Mesenchymal stem cell (in vitro differentiated cells and primary cell): Measurements from ENCODE around the gene ATN1.

Experiments
- DNase-seq: peaks from one replicate; pipeline ENCODE4 v3.0.0-alpha.2; 2013
- H2AFZ ChIP-seq: one replicate; pipeline ENCODE4 v1.6.1; 2013; ENCODE audit warnings: low read depth, mild to moderate bottlenecking, control low read depth, inconsistent platforms, low read length, moderate library complexity
- H2AK5ac ChIP-seq: 2 replicates; pipeline ENCODE4 v1.6.1; 2013; ENCODE audit warnings: low read length, moderate library complexity, mild to moderate bottlenecking, inconsistent platforms; ENCODE audit not compliant: severe bottlenecking
- H2BK120ac ChIP-seq: one replicate; pipeline ENCODE4 v1.6.1; 2013; ENCODE audit warnings: low read depth, mild to moderate bottlenecking, inconsistent platforms, low read length, moderate library complexity
- H2BK12ac ChIP-seq, 2 experiments: one replicate each; pipeline ENCODE4 v1.6.1; 2013; ENCODE audit warnings: inconsistent platforms in 2 of 2, low read length in 2 of 2, mild to moderate bottlenecking in 2 of 2, moderate library complexity in 2 of 2, control low read depth in 1 of 2
- H2BK15ac ChIP-seq: one replicate; pipeline ENCODE4 v1.6.1; 2013; ENCODE audit warnings: mild to moderate bottlenecking, low read depth, inconsistent platforms; ENCODE audit not compliant: poor library complexity, severe bottlenecking
- H2BK5ac ChIP-seq: 2 replicates; pipeline ENCODE4 v1.6.1; 2013; ENCODE audit warnings: low read depth, mild to moderate bottlenecking, low read length, control low read depth, inconsistent platforms; ENCODE audit not compliant: poor library complexity, severe bottlenecking
- H3K14ac ChIP-seq, 2 experiments: one replicate each; pipeline ENCODE4 v1.6.1; 2013; ENCODE audit warnings: inconsistent platforms in 2 of 2, low read length in 2 of 2, control low read depth in 1 of 2, mild to moderate bottlenecking in 1 of 2, moderate library complexity in 1 of 2
- H3K18ac ChIP-seq, 2 experiments: one replicate each; pipeline ENCODE4 v1.6.1; 2013; ENCODE audit warnings: inconsistent platforms in 2 of 2, low read length in 2 of 2, control low read depth in 1 of 2, low read depth in 1 of 2, mild to moderate bottlenecking in 1 of 2
- H3K23ac ChIP-seq, 2 experiments: one replicate each; pipeline ENCODE4 v1.6.1; 2013; ENCODE audit warnings: inconsistent platforms in 2 of 2, low read length in 2 of 2, mild to moderate bottlenecking in 2 of 2, moderate library complexity in 2 of 2, control low read depth in 1 of 2
- H3K27ac ChIP-seq: 2 replicates; pipeline ENCODE4 v1.5.1; 2013; ENCODE audit warnings: mild to moderate bottlenecking, moderate library complexity, low read length, control low read depth, inconsistent platforms; ENCODE audit not compliant: poor library complexity, severe bottlenecking
- H3K27me3 ChIP-seq, 2 experiments: 2 replicates each; pipeline versions ENCODE4 v1.6.1 to v1.7.0; 2013; ENCODE audit warnings: low read length in 2 of 2, mild to moderate bottlenecking in 2 of 2, moderate library complexity in 2 of 2, control low read depth in 1 of 2, inconsistent platforms in 1 of 2; ENCODE audit not compliant: control insufficient read depth in 1 of 2, insufficient read depth in 1 of 2
- H3K36me3 ChIP-seq, 2 experiments: 2 replicates each; pipeline versions ENCODE4 v1.6.1 to v1.7.0; 2013; ENCODE audit warnings: low read length in 2 of 2, control low read depth in 1 of 2, inconsistent platforms in 1 of 2, low read depth in 1 of 2, mild to moderate bottlenecking in 1 of 2; ENCODE audit not compliant: insufficient read depth in 2 of 2, control insufficient read depth in 1 of 2
- H3K4ac ChIP-seq, 2 experiments: one replicate each; pipeline ENCODE4 v1.6.1; 2013; ENCODE audit warnings: inconsistent platforms in 2 of 2, low read length in 2 of 2, mild to moderate bottlenecking in 2 of 2, moderate library complexity in 2 of 2, control low read depth in 1 of 2, low read depth in 1 of 2
- H3K4me1 ChIP-seq: 2 replicates; pipeline ENCODE4 v1.6.1; 2013; ENCODE audit warnings: low read depth, low read length, control low read depth; ENCODE audit not compliant: control insufficient read depth, insufficient read depth
- H3K4me2 ChIP-seq: 2 replicates; pipeline ENCODE4 v1.6.1; 2013; ENCODE audit warnings: low read length, mild to moderate bottlenecking, inconsistent platforms; ENCODE audit not compliant: poor library complexity, severe bottlenecking
- H3K4me3 ChIP-seq, 2 experiments: 2 replicates each; pipeline versions ENCODE4 v1.5.1 to v1.7.0; 2013; ENCODE audit warnings: low read length in 2 of 2, mild to moderate bottlenecking in 2 of 2, control low read depth in 1 of 2, low read depth in 1 of 2; ENCODE audit not compliant: insufficient read depth in 1 of 2
- H3K79me1 ChIP-seq: replicated peaks from 2 replicates; pipeline ENCODE4 v1.6.1; 2013; ENCODE audit warnings: mild to moderate bottlenecking, control low read depth, low read length, inconsistent platforms; ENCODE audit not compliant: poor library complexity, severe bottlenecking
- H3K9ac ChIP-seq: 2 replicates; pipeline ENCODE4 v1.7.0; 2013; ENCODE audit warnings: mild to moderate bottlenecking, low read length, moderate library complexity
- H3K9me3 ChIP-seq: 2 replicates; pipeline ENCODE4 v1.7.0; 2013; ENCODE audit warnings: mild to moderate bottlenecking, low read length; ENCODE audit not compliant: control insufficient read depth
- H4K8ac ChIP-seq: one replicate; pipeline ENCODE4 v1.6.1; 2013; ENCODE audit warnings: inconsistent platforms, mild to moderate bottlenecking, low read length, moderate library complexity
- H4K91ac ChIP-seq: one replicate; pipeline ENCODE4 v1.6.1; 2013; ENCODE audit warnings: mild to moderate bottlenecking, low read length, inconsistent platforms
- WGBS: methylation state at CpG from one replicate; pipeline ENCODE4 v1.1.7; 2013; ENCODE audit warnings: mixed read lengths; 5-methylcytosine and 5-hydroxymethylcytosine counted together

Gene ATN1

GRCh38 chr12:6963791-6964413, 36.1 kb downstream of the ATN1 start:
- H4K91ac ChIP-seq, result peak overlapping the region; percentile 43
- no peaks in the 10 kb centered on the region for H3K9me3 ChIP-seq
- WGBS, result 86% methylated on average over 17 of the region's 17 CpGs
- peaks cover 11% of the 10 kb centered on the region for H3K79me1 ChIP-seq
- no peak overlapping the region for H2BK12ac ChIP-seq
- no peak for DNase-seq
- H3K4me2 ChIP-seq, result no peak overlapping the region
- H2BK5ac ChIP-seq, result no peak overlapping the region
- no peak overlapping the region for H3K4ac ChIP-seq
- H2BK15ac ChIP-seq, result no peak overlapping the region
- no peak overlapping the region for H3K4me3 ChIP-seq
- no peak overlapping the region for H2BK120ac ChIP-seq
- no peak overlapping the region for H3K18ac ChIP-seq
- no peak overlapping the region for H2AK5ac ChIP-seq
- H3K9ac ChIP-seq, result peak overlapping the region; percentile 21
- peaks cover 23% of the 10 kb centered on the region for H3K4me1 ChIP-seq
- H4K8ac ChIP-seq, result peak overlapping the region; percentile 19
- H2AFZ ChIP-seq, result no peak overlapping the region
- no peak overlapping the region for H3K27ac ChIP-seq
- no peak overlapping the region for H3K14ac ChIP-seq
- peaks cover 49 to 53% of the 10 kb centered on the region in 2 experiments for H3K36me3 ChIP-seq
- no peak overlapping the region for H3K23ac ChIP-seq
- H3K27me3 ChIP-seq, result no peaks in the 10 kb centered on the region

DNA sequence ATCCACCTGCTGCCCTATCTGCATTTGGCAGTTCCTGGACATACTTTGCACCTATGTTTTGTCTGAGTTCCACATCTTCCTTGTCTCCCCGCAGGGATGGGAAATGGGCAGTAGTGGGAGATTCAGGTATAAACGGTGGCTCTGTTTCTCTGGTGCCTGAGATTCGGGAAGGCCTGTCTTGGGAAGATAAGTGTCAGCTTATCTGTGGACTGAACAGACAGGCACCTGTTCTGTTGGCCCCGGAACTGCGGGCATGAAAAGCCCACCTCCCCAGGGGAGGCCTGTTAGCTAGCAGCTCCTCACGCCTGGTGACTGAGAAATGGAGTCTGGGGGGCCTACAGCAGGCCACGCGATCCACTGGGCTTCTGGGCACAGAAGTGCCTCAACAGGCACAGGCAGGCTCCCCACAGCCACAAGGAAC, 36.9 kb downstream of the ATN1 start:
- Histone ChIP-seq H4K91ac (peak overlapping the region; percentile 84), H2BK120ac (no peak overlapping the region), H3K9me3 (no peaks in the 10 kb centered on the region), H3K4me2 (no peak overlapping the region), H4K8ac (peak overlapping the region; percentile 72), H2BK15ac (no peak overlapping the region), H3K4ac (peak overlapping the region in 1 of 2 experiments; percentile 1), H3K79me1 (peaks cover 11% of the 10 kb centered on the region), H3K14ac (no peak overlapping the region), H3K9ac (peak overlapping the region; percentile 75), H3K27ac (peak overlapping the region; percentile 2), H2AK5ac (no peak overlapping the region), H2BK12ac (no peak overlapping the region), H2BK5ac (no peak overlapping the region), H3K27me3 (no peaks in the 10 kb centered on the region), H3K4me3 (no peak overlapping the region), H3K4me1 (peaks cover 23% of the 10 kb centered on the region), H2AFZ (no peak overlapping the region), H3K18ac (no peak overlapping the region), H3K23ac (no peak overlapping the region), H3K36me3 (peaks cover 52 to 54% of the 10 kb centered on the region in 2 experiments)
- 91% methylated on average over 8 of the region's 8 CpGs for WGBS
- no peak for DNase-seq

DNA sequence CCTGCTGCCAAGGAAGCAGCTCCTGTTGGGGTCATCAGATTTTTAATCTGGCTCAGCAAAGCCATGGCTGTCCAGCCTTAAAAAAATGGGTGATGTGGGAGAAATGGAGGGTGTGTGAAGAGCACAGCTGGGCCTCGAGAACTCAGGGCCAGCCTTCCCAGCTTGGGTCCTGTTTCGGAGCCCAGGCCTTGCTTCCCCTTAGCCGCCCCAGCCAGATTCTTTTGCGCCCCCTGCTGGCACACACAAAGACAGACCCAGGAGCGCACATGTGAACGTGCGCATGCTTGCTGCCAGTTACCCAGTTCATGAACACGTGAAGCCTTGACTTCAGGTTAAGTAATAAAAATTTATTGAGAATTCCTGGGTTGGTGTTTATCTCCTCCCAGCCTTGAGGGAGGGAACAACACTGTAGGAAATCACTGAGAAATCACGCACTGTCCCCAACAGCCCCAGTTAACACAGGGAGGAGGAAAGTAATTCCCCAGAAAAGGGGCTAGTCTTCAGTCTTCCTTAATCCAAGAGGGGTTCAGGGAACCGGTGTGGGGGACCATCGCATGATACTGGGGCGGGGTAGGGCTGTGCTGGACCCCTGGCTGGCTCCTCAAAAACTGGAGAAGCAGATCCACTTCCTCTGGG, 37.4 kb downstream of the ATN1 start:
- Histone ChIP-seq H3K79me1 (peaks cover 11% of the 10 kb centered on the region), H2BK5ac (no peak overlapping the region), H3K23ac (no peak overlapping the region), H3K4ac (peak overlapping the region in 1 of 2 experiments; percentile 1), H3K9ac (peak overlapping the region; percentile 75), H3K4me3 (no peak overlapping the region), H3K27ac (peak overlapping the region; percentile 2), H3K36me3 (peaks cover 47 to 54% of the 10 kb centered on the region in 2 experiments), H4K8ac (no peak overlapping the region), H3K9me3 (no peaks in the 10 kb centered on the region), H4K91ac (peak overlapping the region; percentile 84), H3K27me3 (no peaks in the 10 kb centered on the region), H3K4me1 (peaks cover 25% of the 10 kb centered on the region), H3K4me2 (no peak overlapping the region), H2AK5ac (no peak overlapping the region), H3K14ac (no peak overlapping the region), H2BK12ac (no peak overlapping the region), H2BK15ac (no peak overlapping the region), H2AFZ (no peak overlapping the region), H3K18ac (no peak overlapping the region), H2BK120ac (no peak overlapping the region)
- DNase-seq, result peak; percentile 85
- WGBS, result 30% methylated on average over 12 of the region's 12 CpGs

- H3K18ac ChIP-seq, result no peak overlapping the region
- no peak overlapping the region for H3K4me3 ChIP-seq
- H3K23ac ChIP-seq, result no peak overlapping the region
- no peak overlapping the region for H2BK120ac ChIP-seq
- H4K8ac ChIP-seq, result no peak overlapping the region
- H2BK15ac ChIP-seq, result no peak overlapping the region
- peaks cover 25% of the 10 kb centered on the region for H3K4me1 ChIP-seq
- H3K79me1 ChIP-seq, result peaks cover 11% of the 10 kb centered on the region
- H3K4ac ChIP-seq, result no peak overlapping the region
- H2BK5ac ChIP-seq, result no peak overlapping the region
- H3K36me3 ChIP-seq, result peaks cover 45 to 54% of the 10 kb centered on the region in 2 experiments
- no peak overlapping the region for H4K91ac ChIP-seq
- no peaks in the 10 kb centered on the region for H3K9me3 ChIP-seq
- H3K27ac ChIP-seq, result no peak overlapping the region
- H2AFZ ChIP-seq, result no peak overlapping the region
- no peak overlapping the region for H2AK5ac ChIP-seq
- 97% methylated on average over 4 of the region's 4 CpGs for WGBS
- no peaks in the 10 kb centered on the region for H3K27me3 ChIP-seq
- peak overlapping the region; percentile 75 for H3K9ac ChIP-seq
- H2BK12ac ChIP-seq, result no peak overlapping the region
- no peak for DNase-seq
- H3K4me2 ChIP-seq, result no peak overlapping the region
- no peak overlapping the region for H3K14ac ChIP-seq
Observed at GRCh38 chr12:6965714-6966113, 38.0 kb downstream of the ATN1 start.
